PFSK-1 (cell line): ENCODE data around the gene LINC00237.

ENCODE experiments used
- FOXP2 ChIP-seq: optimal IDR thresholded peaks from 2 replicates; pipeline ENCODE3; 2011; ENCODE audit warnings: borderline replicate concordance, control low read depth, inconsistent platforms; ENCODE audit not compliant: insufficient read depth; ENCODE audit errors: extremely low read length, extremely low read depth
- POLR2AphosphoS5 ChIP-seq: IDR thresholded peaks from 2 replicates; pipeline ENCODE4 v1.6.1; 2012; ENCODE audit warnings: low read depth, mild to moderate bottlenecking, control low read depth, low read length, moderate library complexity
- SIN3A ChIP-seq: IDR thresholded peaks from 2 replicates; pipeline ENCODE4 v1.6.1; 2012; ENCODE audit warnings: mild to moderate bottlenecking, low read length, moderate library complexity, borderline replicate concordance; ENCODE audit not compliant: insufficient read depth
- TAF1 ChIP-seq: IDR thresholded peaks from 2 replicates; pipeline ENCODE4 v1.6.1; 2012; ENCODE audit warnings: low read length, control low read depth, borderline replicate concordance; ENCODE audit not compliant: insufficient read depth
- TF ChIP-seq, protein P1 (sequence below), 2 experiments: IDR thresholded peaks; 2 replicates each; pipeline versions ENCODE4 v1.6.1 to v1.8.0; 2011 to 2012; ENCODE audit warnings: low read depth in 2 of 2, low read length in 2 of 2, control low read depth in 1 of 2, inconsistent platforms in 1 of 2, mild to moderate bottlenecking in 1 of 2, moderate library complexity in 1 of 2; ENCODE audit not compliant: insufficient read depth in 1 of 2

LINC00237 gene

DNA sequence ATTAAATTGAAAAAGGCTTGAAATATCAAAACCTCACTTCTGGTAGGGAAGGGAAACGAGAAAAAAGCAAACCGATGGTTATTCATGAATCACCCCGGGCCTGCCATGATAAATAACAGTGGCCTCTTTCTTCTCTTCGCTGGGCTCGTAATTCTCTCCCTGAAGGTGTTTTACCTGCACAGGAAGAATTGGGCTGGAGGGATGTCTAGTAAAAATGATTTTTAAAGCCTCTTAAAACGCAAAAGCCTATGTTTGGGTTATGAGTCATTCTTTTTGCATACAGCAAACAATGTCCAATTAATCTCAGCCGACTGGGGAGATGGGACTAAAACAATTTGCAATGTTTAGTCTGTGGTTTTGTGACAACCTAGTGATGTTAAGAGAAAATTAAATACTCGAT lies 16.8 kb downstream of the LINC00237 start:
- no peak for TF ChIP-seq SIN3A
- TF ChIP-seq FOXP2, result no peak
- TF ChIP-seq TAF1, result no peak

DNA sequence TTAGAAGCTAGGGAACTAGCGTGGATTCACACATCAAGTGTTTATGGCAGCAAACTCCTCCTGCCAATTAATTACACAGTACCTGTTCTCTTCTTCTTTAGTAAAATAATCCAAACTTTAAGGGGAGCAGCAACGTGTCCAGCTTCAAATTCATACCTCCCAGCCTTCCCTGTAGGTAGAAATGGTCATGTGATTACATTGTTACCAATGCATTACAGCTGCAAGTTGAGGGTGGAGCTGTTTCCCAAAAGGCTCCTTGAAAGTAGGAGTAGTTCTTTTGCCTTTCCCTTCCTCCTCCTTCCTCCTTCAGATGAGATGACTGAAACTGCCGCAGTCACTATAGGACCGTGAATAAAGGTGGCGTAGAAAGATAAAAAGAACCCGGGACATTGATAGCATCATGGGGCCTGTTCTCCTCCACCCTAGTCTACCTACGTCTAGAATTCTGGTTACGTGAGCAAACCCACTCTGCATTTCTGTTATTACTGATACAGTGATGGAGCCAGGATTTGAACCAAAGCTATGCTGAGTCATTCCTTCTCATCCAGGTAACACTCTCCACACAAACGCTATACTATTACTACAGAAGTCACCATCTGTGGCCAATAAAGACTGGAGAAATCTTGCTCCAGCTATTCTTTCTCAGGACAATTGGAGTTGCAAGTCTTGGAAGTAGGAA lies 18.2 kb downstream of the LINC00237 start:
- TF ChIP-seq SIN3A (no peak), POLR2AphosphoS5 (no peak), TAF1 (no peak), FOXP2 (no peak)
- TF ChIP-seq, protein P1, sequence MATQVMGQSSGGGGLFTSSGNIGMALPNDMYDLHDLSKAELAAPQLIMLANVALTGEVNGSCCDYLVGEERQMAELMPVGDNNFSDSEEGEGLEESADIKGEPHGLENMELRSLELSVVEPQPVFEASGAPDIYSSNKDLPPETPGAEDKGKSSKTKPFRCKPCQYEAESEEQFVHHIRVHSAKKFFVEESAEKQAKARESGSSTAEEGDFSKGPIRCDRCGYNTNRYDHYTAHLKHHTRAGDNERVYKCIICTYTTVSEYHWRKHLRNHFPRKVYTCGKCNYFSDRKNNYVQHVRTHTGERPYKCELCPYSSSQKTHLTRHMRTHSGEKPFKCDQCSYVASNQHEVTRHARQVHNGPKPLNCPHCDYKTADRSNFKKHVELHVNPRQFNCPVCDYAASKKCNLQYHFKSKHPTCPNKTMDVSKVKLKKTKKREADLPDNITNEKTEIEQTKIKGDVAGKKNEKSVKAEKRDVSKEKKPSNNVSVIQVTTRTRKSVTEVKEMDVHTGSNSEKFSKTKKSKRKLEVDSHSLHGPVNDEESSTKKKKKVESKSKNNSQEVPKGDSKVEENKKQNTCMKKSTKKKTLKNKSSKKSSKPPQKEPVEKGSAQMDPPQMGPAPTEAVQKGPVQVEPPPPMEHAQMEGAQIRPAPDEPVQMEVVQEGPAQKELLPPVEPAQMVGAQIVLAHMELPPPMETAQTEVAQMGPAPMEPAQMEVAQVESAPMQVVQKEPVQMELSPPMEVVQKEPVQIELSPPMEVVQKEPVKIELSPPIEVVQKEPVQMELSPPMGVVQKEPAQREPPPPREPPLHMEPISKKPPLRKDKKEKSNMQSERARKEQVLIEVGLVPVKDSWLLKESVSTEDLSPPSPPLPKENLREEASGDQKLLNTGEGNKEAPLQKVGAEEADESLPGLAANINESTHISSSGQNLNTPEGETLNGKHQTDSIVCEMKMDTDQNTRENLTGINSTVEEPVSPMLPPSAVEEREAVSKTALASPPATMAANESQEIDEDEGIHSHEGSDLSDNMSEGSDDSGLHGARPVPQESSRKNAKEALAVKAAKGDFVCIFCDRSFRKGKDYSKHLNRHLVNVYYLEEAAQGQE (IDR thresholded peaks at IDR 0.05; ENCODE audit: insufficient read depth in 1 of 2, low read depth in 2 of 2, low read length in 2 of 2), result no peak

- TF ChIP-seq, protein P1 (IDR thresholded peaks at IDR 0.05; ENCODE audit: insufficient read depth in 1 of 2, low read depth in 2 of 2, low read length in 2 of 2), result no peak
- TF ChIP-seq TAF1, result no peak
- no peak for TF ChIP-seq FOXP2
- no peak for TF ChIP-seq SIN3A
- TF ChIP-seq POLR2AphosphoS5, result no peak
Observed at GRCh38 chr20:21083825-21084325, 22.3 kb downstream of the LINC00237 start.

- TF ChIP-seq POLR2AphosphoS5 (no peak), FOXP2 (no peak), TAF1 (no peak), SIN3A (no peak)
- TF ChIP-seq, protein P1 (IDR thresholded peaks at IDR 0.05; ENCODE audit: insufficient read depth in 1 of 2, low read depth in 2 of 2, low read length in 2 of 2), result no peak
Observed at GRCh38 chr20:21082584-21082983, 23.6 kb downstream of the LINC00237 start.

- TF ChIP-seq, protein P1 (IDR thresholded peaks at IDR 0.05; ENCODE audit: insufficient read depth in 1 of 2, low read depth in 2 of 2, low read length in 2 of 2), result no peak
- no peak for TF ChIP-seq POLR2AphosphoS5
- no peak for TF ChIP-seq TAF1
Observed at GRCh38 chr20:21077809-21078345, 28.3 kb downstream of the LINC00237 start.
